COLO668 (cell line): ENCODE measurements around the gene MERTK.
A peak's percentile ranks its signal among the peaks of the same experiment; 100 is the strongest.
"Not testable (repeated sequence)": the region's sequence is repeated elsewhere in the genome, so short reads cannot be mapped to it uniquely, and the experiment has no call there.

Experiments used
- DNase-seq: peaks from one replicate; lab custom pipeline; 2025; ENCODE audit not compliant: unreplicated experiment; lab: John Stamatoyannopoulos, UW

MERTK gene

GRCh38 chr2:111897924-111898702 is at the start of gene MERTK:
Gene MERTK, plus strand, starts transcription at chr2:111898607. Its CDS starts 129 bp downstream, at chr2:111898736.
- DNase-seq = peak; percentile 78

GRCh38 chr2:111850646-111851045 is 47.8 kb upstream of the MERTK start:
- DNase-seq = peak; percentile 3

GRCh38 chr2:111852544-111852943 is 45.9 kb upstream of the MERTK start:
- DNase-seq = not testable (repeated sequence)

GRCh38 chr2:111860005-111860404 is 38.4 kb upstream of the MERTK start:
- DNase-seq = not testable (repeated sequence)

- DNase-seq = not testable (repeated sequence)
These were observed 33.3 kb upstream of the MERTK start for GRCh38 chr2:111865124-111865523.

- not testable (repeated sequence) for DNase-seq
These were observed 25.6 kb upstream of the MERTK start for GRCh38 chr2:111872806-111873205.

- DNase-seq = peak; percentile 94
These were observed 14.5 kb upstream of the MERTK start, which contains the start of gene ANAPC1 for GRCh38 chr2:111883661-111884591. Gene ANAPC1, minus strand, starts transcription at chr2:111884193. Its CDS starts 3,368 bp downstream, at chr2:111880825.

- DNase-seq = peak; percentile 62
These were observed 13.8 kb upstream of the MERTK start for GRCh38 chr2:111884592-111884964.

- no peak for DNase-seq
These were observed 2.4 kb upstream of the MERTK start for GRCh38 chr2:111896024-111896423.

GRCh38 chr2:111896576-111896975 is 1.8 kb upstream of the MERTK start:
- peak; percentile 19 for DNase-seq

GRCh38 chr2:111897630-111897923 is 830 bp upstream of the MERTK start:
- no peak for DNase-seq

- peak; percentile 29 for DNase-seq
These were observed 502 bp downstream of the MERTK start for GRCh38 chr2:111898703-111899514.

GRCh38 chr2:111900859-111901258 is 2.5 kb downstream of the MERTK start:
- DNase-seq = peak; percentile 14

- DNase-seq = no peak
These were observed 5.1 kb downstream of the MERTK start for GRCh38 chr2:111903516-111903915.

- DNase-seq = no peak
These were observed 5.6 kb downstream of the MERTK start for GRCh38 chr2:111903930-111904439.

- no peak for DNase-seq
These were observed 6.5 kb downstream of the MERTK start for GRCh38 chr2:111904726-111905474.

- not testable (repeated sequence) for DNase-seq
These were observed 7.1 kb downstream of the MERTK start for GRCh38 chr2:111905475-111905869.

- DNase-seq = no peak
These were observed 7.8 kb downstream of the MERTK start for GRCh38 chr2:111905990-111906735.

- no peak for DNase-seq
These were observed 10.2 kb downstream of the MERTK start for GRCh38 chr2:111908578-111908977.
